ENCODE results near the gene DENND1A.

DNA sequence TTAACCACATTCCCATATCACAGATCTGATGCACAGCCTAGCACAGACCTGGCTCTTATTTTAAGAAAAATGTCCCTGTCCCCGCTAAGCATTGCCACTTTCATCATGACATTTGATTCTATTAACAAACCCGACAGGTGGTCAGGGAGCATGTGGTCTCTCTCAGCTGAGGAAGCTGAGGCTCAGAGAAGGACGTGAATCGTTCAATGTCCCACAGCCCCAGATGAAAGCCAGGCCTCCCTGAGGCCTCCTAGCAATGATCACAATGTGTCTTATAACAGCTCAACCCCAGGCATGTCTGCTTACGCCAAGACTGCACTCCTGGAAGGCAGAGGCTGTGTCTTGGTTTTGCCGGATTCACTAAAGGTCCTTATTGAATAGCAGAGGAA is 584.4 kb downstream of the DENND1A start:
- no peak for TF ChIP-seq POLR2AphosphoS5 (IDR thresholded peaks at IDR 0.05; ENCODE audit: borderline replicate concordance, low read depth, low read length)
- TF ChIP-seq EZH2 (IDR thresholded peaks at IDR 0.05) = no peak
